IPS-20b (cell line): Measurements from ENCODE around the gene ZNF628.
"Not testable (repeated sequence)": the region's sequence is repeated elsewhere in the genome, so short reads cannot be mapped to it uniquely, and the experiment has no call there.

ENCODE experiments used
- H3K27ac ChIP-seq: one replicate; pipeline ENCODE4 v1.5.1; 2013; ENCODE audit warnings: low read length
- H3K27me3 ChIP-seq: 2 replicates; pipeline ENCODE4 v1.6.1; 2013; ENCODE audit warnings: mild to moderate bottlenecking, low read length, inconsistent platforms; ENCODE audit not compliant: insufficient read depth
- H3K36me3 ChIP-seq: 2 replicates; pipeline ENCODE4 v1.6.1; 2013; ENCODE audit warnings: low read depth, mild to moderate bottlenecking, inconsistent platforms, low read length, moderate library complexity; ENCODE audit not compliant: insufficient read depth
- H3K4me1 ChIP-seq: 2 replicates; pipeline ENCODE4 v1.6.1; 2013; ENCODE audit warnings: mild to moderate bottlenecking, control low read depth, inconsistent platforms, low read length, moderate library complexity; ENCODE audit not compliant: insufficient read depth
- H3K4me3 ChIP-seq: 2 replicates; pipeline ENCODE4 v1.5.1; 2013; ENCODE audit warnings: mild to moderate bottlenecking, low read length, inconsistent platforms
- H3K9ac ChIP-seq: 2 replicates; pipeline ENCODE4 v1.6.1; 2013; ENCODE audit warnings: low read depth, mild to moderate bottlenecking, inconsistent platforms, low read length, moderate library complexity
- H3K9me3 ChIP-seq: 2 replicates; pipeline ENCODE4 v1.6.1; 2013; ENCODE audit warnings: mild to moderate bottlenecking, low read depth, low read length, inconsistent platforms; ENCODE audit not compliant: insufficient read depth

Gene ZNF628

DNA sequence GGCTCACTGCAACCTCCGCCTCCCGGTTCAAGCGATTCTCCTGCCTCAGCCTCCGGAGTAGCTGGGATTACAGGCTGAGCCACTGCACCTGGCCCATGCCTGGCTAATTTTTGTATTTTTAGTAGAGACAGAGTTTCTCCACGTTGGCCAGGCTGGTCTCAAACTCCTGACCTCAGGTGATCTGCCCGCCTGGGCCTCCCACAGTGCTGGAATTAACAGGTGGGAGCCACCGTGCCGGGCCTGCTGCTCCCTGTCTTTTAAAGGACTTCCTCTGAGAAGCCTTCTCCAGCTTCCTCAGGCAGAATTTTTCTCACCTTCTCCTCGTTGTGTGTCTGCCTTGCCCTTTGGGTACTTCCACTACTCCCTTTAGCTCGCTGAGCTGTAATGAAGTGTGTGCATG lies 20.4 kb downstream of the ZNF628 start:
- H3K4me3 ChIP-seq, H3K36me3 ChIP-seq, H3K4me1 ChIP-seq, H3K27ac ChIP-seq, H3K9me3 ChIP-seq, H3K9ac ChIP-seq: not testable (repeated sequence)
- peaks cover 18% of the 10 kb centered on the region for H3K27me3 ChIP-seq

DNA sequence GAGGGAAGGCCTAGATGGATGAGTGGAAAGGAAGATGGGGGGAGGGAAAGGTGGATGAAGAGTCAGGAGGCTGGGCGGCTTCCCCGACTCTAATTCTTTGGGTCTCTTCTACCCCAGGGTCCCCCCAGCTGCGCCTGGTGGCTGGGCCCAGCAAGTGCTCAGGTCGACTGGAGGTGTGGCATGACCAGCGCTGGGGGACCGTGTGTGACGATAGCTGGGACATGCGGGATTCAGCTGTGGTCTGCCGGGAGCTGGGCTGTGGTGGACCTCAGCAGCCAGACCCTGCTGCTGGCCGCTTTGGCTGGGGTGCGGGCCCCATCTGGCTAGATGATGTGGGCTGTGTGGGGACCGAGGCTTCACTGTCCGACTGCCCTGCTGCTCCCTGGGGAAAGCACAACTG lies 21.3 kb downstream of the ZNF628 start:
- Histone ChIP-seq H3K9ac (no peak overlapping the region), H3K9me3 (no peaks in the 10 kb centered on the region), H3K4me1 (peaks cover 5% of the 10 kb centered on the region), H3K27me3 (peaks cover 28% of the 10 kb centered on the region), H3K36me3 (no peaks in the 10 kb centered on the region), H3K27ac (no peak overlapping the region), H3K4me3 (no peak overlapping the region)

DNA sequence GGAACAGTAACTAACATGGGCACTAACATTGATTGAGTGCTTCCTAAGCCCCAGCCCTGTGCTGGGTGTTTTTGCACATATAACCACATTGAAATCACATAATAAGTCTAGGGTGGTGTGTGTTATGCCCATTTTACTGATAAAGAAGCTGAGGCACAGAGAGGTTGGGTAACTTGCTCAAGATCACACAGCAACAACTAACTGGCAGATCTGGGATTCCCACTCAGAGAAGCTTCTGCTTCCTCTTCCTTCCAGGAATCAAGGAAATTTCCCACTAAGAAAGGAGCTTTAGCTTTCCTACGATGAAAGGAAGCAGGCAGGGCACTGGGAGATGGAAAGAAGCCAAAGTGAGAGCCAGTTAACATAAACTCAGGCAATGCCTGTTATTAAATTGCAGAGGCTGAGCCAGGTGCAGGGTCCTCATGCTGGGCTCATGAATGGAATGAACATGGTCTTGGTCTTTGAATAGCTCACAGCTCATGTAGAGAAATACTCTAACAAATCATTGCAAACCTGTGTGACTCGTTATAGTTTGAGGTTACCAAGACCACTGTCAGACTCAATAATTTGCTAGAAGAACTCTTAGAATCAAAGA lies 21.9 kb downstream of the ZNF628 start:
- no peak overlapping the region for H3K27ac ChIP-seq
- H3K4me1 ChIP-seq: peaks cover 5% of the 10 kb centered on the region
- peaks cover 4% of the 10 kb centered on the region for H3K9me3 ChIP-seq
- no peak overlapping the region for H3K9ac ChIP-seq
- peaks cover 33% of the 10 kb centered on the region for H3K27me3 ChIP-seq
- no peaks in the 10 kb centered on the region for H3K36me3 ChIP-seq
- no peak overlapping the region for H3K4me3 ChIP-seq

GRCh38 chr19:55500368-55500952 lies 24.0 kb downstream of the ZNF628 start:
- no peaks in the 10 kb centered on the region for H3K36me3 ChIP-seq
- H3K9me3 ChIP-seq: peaks cover 7% of the 10 kb centered on the region
- no peak overlapping the region for H3K27ac ChIP-seq
- H3K4me3 ChIP-seq: no peak overlapping the region
- H3K9ac ChIP-seq: no peak overlapping the region
- H3K4me1 ChIP-seq: peaks cover 5% of the 10 kb centered on the region
- peaks cover 47% of the 10 kb centered on the region for H3K27me3 ChIP-seq

GRCh38 chr19:55502197-55502952 lies 26.0 kb downstream of the ZNF628 start:
- Histone ChIP-seq H3K9me3 (peaks cover 7% of the 10 kb centered on the region), H3K27ac (no peak overlapping the region), H3K27me3 (peaks cover 47% of the 10 kb centered on the region), H3K4me3 (no peak overlapping the region), H3K9ac (no peak overlapping the region), H3K4me1 (no peaks in the 10 kb centered on the region), H3K36me3 (no peaks in the 10 kb centered on the region)

GRCh38 chr19:55503157-55503501 lies 26.7 kb downstream of the ZNF628 start:
- peaks cover 45% of the 10 kb centered on the region for H3K27me3 ChIP-seq
- peaks cover 7% of the 10 kb centered on the region for H3K9me3 ChIP-seq
- no peak overlapping the region for H3K9ac ChIP-seq
- H3K36me3 ChIP-seq: no peaks in the 10 kb centered on the region
- H3K27ac ChIP-seq: no peak overlapping the region
- H3K4me1 ChIP-seq: no peaks in the 10 kb centered on the region
- no peak overlapping the region for H3K4me3 ChIP-seq

DNA sequence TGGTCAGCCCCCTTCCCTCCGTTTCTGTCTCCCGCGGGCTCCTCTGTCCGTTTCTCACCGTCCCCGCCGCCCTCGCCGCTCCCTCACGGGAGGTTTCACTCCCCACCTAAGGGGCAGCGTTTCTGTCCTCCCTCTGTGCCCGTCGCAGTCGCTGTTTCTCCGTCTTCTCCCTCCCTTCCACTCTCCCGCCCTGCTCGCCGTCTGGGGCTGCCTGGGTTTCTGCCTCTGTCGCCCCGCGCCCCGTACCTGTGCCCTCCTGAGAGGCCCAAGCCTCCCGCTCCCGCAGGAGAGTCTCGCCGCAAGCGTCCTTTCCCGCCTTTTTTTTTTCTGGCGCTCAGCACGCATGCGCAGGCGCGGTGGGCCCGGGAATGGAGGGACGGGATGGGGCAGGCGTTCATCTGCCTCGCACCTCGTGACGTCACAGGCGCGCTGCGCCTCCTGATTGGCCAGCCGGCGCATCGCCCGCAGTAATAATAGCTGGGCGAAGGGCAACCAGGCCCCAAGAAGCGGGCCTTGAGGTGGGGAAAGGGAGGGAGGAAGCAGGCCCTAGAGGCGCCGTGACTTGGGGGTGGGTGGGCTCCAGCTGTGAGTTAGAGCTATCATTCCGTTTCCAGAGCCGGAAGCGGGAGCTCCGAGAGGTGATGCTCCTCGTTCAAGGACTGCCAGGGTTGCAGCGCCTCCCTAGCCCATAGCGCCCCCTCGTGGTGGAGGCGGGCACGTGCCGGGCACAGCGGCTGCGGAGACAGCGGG lies 27.3 kb downstream of the ZNF628 start:
- Histone ChIP-seq H3K4me1 (no peaks in the 10 kb centered on the region), H3K36me3 (no peaks in the 10 kb centered on the region), H3K4me3 (no peak overlapping the region), H3K9me3 (peaks cover 7% of the 10 kb centered on the region), H3K9ac (no peak overlapping the region), H3K27me3 (peaks cover 41% of the 10 kb centered on the region), H3K27ac (no peak overlapping the region)

GRCh38 chr19:55504252-55504603 lies 27.8 kb downstream of the ZNF628 start:
- no peaks in the 10 kb centered on the region for H3K36me3 ChIP-seq
- H3K27me3 ChIP-seq: peaks cover 36% of the 10 kb centered on the region
- no peak overlapping the region for H3K4me3 ChIP-seq
- H3K4me1 ChIP-seq: no peaks in the 10 kb centered on the region
- H3K9me3 ChIP-seq: peaks cover 7% of the 10 kb centered on the region
- H3K27ac ChIP-seq: no peak overlapping the region
- no peak overlapping the region for H3K9ac ChIP-seq

DNA sequence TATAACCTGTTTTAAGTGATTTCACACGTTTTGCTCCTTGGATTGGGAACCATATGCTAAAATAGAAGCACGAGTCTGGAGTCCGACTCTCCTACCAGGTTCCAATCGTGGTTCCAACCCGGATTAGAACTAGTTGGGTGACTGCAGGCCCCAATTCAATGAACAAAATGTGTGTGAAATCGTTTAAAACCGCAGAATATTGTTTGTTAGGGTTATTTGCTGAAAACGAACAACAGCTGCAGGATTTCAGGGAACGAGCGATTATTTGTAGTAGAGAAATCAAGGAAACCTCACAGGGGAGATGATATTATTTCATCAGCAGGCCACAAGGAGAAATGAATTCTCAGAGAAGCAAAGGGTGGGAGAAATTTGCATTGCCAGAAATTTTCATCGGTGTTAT lies 28.6 kb downstream of the ZNF628 start:
- H3K4me1 ChIP-seq: no peaks in the 10 kb centered on the region
- H3K9me3 ChIP-seq: peaks cover 7% of the 10 kb centered on the region
- H3K36me3 ChIP-seq: no peaks in the 10 kb centered on the region
- H3K4me3 ChIP-seq: no peak overlapping the region
- no peak overlapping the region for H3K9ac ChIP-seq
- no peak overlapping the region for H3K27ac ChIP-seq
- peaks cover 36% of the 10 kb centered on the region for H3K27me3 ChIP-seq

- H3K9me3 ChIP-seq: peaks cover 5% of the 10 kb centered on the region
- H3K27ac ChIP-seq: no peak overlapping the region
- H3K27me3 ChIP-seq: peaks cover 16% of the 10 kb centered on the region
- no peak overlapping the region for H3K4me3 ChIP-seq
- no peaks in the 10 kb centered on the region for H3K4me1 ChIP-seq
- no peaks in the 10 kb centered on the region for H3K36me3 ChIP-seq
- no peak overlapping the region for H3K9ac ChIP-seq
These were observed 31.7 kb downstream of the ZNF628 start for GRCh38 chr19:55508120-55508519.

GRCh38 chr19:55516878-55517620 lies 40.6 kb downstream of the ZNF628 start:
- no peaks in the 10 kb centered on the region for H3K9me3 ChIP-seq
- H3K4me1 ChIP-seq: no peaks in the 10 kb centered on the region
- H3K27ac ChIP-seq: no peak overlapping the region
- no peaks in the 10 kb centered on the region for H3K36me3 ChIP-seq
- peak overlapping the region; percentile 46; the same call in 1 of the 2 replicates for H3K4me3 ChIP-seq
- no peak overlapping the region for H3K9ac ChIP-seq
- H3K27me3 ChIP-seq: no peaks in the 10 kb centered on the region; the same call in 1 of the 2 replicates
